NCI-H2196 (cell line): ENCODE measurements around the gene PPP6R2.

ENCODE experiments used
- DNase-seq: peaks from one replicate; lab custom pipeline; 2025; ENCODE audit not compliant: unreplicated experiment; lab: John Stamatoyannopoulos, UW

The PPP6R2 gene

GRCh38 chr22:50467341-50467740 lies 124.2 kb downstream of the PPP6R2 start:
- DNase-seq = no peak

GRCh38 chr22:50467773-50468440 lies 124.8 kb downstream of the PPP6R2 start:
- no peak for DNase-seq

- DNase-seq = no peak
Observed at GRCh38 chr22:50468626-50469025, 125.5 kb downstream of the PPP6R2 start.

GRCh38 chr22:50469377-50470305 lies 126.5 kb downstream of the PPP6R2 start:
- DNase-seq = peak; percentile 70

GRCh38 chr22:50470491-50470890 lies 127.4 kb downstream of the PPP6R2 start:
- no peak for DNase-seq

- DNase-seq = no peak
Observed at GRCh38 chr22:50471197-50471847, 128.2 kb downstream of the PPP6R2 start.

GRCh38 chr22:50471962-50472361 lies 128.8 kb downstream of the PPP6R2 start:
- no peak for DNase-seq

- DNase-seq = peak; percentile 9
Observed at GRCh38 chr22:50473088-50473487, 130.0 kb downstream of the PPP6R2 start.

- no peak for DNase-seq
Observed at GRCh38 chr22:50473855-50474671, 130.9 kb downstream of the PPP6R2 start.

- DNase-seq = peak; percentile 84
Observed at GRCh38 chr22:50474710-50475651, 131.9 kb downstream of the PPP6R2 start, which contains the start of gene SBF1. SBF1 (minus strand) TSS chr22:50475035; CDS start chr22:50474840, 195 bp downstream.

GRCh38 chr22:50475652-50476002 lies 132.5 kb downstream of the PPP6R2 start:
- DNase-seq = no peak

GRCh38 chr22:50476868-50477267 lies 133.7 kb downstream of the PPP6R2 start:
- no peak for DNase-seq

GRCh38 chr22:50477923-50478322 lies 134.8 kb downstream of the PPP6R2 start:
- no peak for DNase-seq

- no peak for DNase-seq
Observed at GRCh38 chr22:50479721-50480120, 136.6 kb downstream of the PPP6R2 start.

- no peak for DNase-seq
Observed at GRCh38 chr22:50481045-50481439, 137.9 kb downstream of the PPP6R2 start.

GRCh38 chr22:50481440-50482106 lies 138.4 kb downstream of the PPP6R2 start, which contains the start of gene ADM2:
ADM2 (plus strand) TSS chr22:50481543; CDS start chr22:50481848, 305 bp downstream.
- DNase-seq = peak; percentile 11

- no peak for DNase-seq
Observed at GRCh38 chr22:50482107-50483074, 139.3 kb downstream of the PPP6R2 start.

GRCh38 chr22:50483106-50483505 lies 140.0 kb downstream of the PPP6R2 start:
- no peak for DNase-seq
